AG10803 (cell line): ENCODE measurements around the gene RUNDC3A.

Experiments used
- DNase-seq: peaks from one replicate; pipeline ENCODE4 v3.0.0; 2010; ENCODE audit warnings: low read depth
- H3K4me3 ChIP-seq: 2 replicates; pipeline ENCODE4 v1.5.1; 2011; ENCODE audit warnings: mild to moderate bottlenecking, low read length, control low read depth
- CTCF ChIP-seq: conservative IDR thresholded peaks from 2 replicates; pipeline ENCODE4 v1.5.1; 2011; ENCODE audit warnings: mild to moderate bottlenecking, low read length, control low read depth, inconsistent platforms

RUNDC3A gene

GRCh38 chr17:44318077-44318892 lies 9.9 kb downstream of the RUNDC3A start:
- TF ChIP-seq CTCF, result no peak
- DNase-seq, result no peak
- H3K4me3 ChIP-seq, result no peak overlapping the region

- no peak for TF ChIP-seq CTCF
- H3K4me3 ChIP-seq, result no peak overlapping the region
- no peak for DNase-seq
Measured at GRCh38 chr17:44320066-44320465, 11.7 kb downstream of the RUNDC3A start.

DNA sequence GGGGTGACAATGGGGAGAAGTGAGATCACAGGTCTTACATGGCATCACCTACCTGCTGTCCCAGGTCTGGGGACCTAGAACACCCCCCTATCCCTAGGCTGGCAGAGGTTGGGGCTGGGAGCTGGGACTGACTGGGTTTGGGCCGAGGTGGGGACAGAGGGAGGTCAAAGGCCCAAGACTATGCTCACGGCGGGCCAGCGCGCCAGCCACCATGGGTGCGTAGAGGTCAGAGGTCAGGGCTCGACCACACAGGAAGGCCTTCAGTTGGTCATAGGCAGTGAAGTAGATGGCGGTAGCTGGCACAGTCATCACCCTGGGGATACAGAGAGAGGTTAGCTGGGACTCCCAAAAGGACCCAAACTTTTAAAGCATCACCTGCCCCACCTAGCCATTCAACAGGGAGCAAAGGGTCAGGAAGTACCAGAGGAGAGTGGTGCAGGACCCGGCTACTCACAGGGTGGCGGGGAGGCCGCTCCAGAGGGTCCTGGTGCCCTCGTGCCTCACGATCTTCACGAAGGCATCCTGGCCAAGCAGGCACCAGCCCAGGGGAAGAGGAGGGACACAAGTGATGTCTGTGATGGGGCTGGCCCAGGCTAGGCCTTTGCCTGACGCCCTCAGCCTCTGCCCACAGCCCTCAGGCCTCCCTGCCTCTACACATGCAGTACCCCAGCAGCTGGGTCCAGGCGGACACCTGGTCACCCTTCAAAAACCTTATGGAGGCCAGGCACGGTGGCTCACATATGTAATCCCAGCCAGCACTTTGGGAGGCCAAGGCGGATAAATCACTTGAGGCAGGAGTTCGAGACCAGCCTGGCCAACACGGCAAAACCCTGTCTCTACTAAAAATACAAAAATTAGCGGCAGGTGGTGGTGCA lies 13.1 kb downstream of the RUNDC3A start:
- H3K4me3 ChIP-seq, result no peak overlapping the region
- no peak for DNase-seq
- TF ChIP-seq CTCF, result no peak

- no peak overlapping the region for H3K4me3 ChIP-seq
- no peak for TF ChIP-seq CTCF
- DNase-seq, result no peak
Measured at GRCh38 chr17:44322236-44322895, 14.0 kb downstream of the RUNDC3A start.

GRCh38 chr17:44323359-44324091 lies 15.1 kb downstream of the RUNDC3A start:
- DNase-seq, result no peak
- peak overlapping the region; percentile 77 for H3K4me3 ChIP-seq
- no peak for TF ChIP-seq CTCF

DNA sequence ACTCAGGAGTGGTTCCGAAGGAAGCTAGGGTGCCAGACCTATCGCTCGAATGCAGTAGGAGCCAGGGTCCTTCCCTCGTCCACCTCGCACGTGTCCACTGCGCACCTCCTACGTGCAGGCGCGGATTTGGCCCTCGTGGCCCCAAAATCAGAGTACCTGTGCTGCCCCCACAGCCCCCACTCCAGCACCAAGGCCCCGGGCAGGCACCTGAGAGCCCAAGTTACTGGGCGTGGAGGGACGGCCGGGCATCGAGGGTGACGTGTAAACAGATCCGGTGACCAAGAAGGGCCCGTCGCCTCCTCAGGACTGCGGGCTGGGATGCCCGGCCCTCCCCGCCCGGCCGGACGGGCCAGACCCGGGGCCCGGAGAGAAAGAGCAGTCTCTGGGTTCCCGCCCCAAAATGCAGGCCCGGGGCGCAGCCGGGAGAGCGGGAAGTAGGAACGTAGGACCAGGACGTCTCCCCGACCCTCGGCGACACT lies 15.7 kb downstream of the RUNDC3A start:
- no peak for TF ChIP-seq CTCF
- no peak for DNase-seq
- H3K4me3 ChIP-seq, result peak overlapping the region; percentile 77
